Measurements from ENCODE around the gene RETNLB. TPM values are rescaled to one million over a fixed set of nuclear protein-coding genes. Genes with fewer than 3 reads are reported as not detected.

RETNLB gene
- total and polyA plus RNA-seq, 12 donors = not detected

GRCh38 chr3:108791473-108791872, 34.3 kb upstream of the RETNLB start:
- H3K4me1 ChIP-seq (replicated peaks in 1 of 2) = no peaks in the 10 kb centered on the region
- intact Hi-C loops (cut with DNase I) = no loop called here

GRCh38 chr3:108780235-108780634, 23.0 kb upstream of the RETNLB start:
- no peaks in the 10 kb centered on the region for H3K9me3 ChIP-seq (replicated peaks in 1 of 3)
- H3K4me3 ChIP-seq = no peak overlapping the region
- H3K4me1 ChIP-seq (replicated peaks in 1 of 2) = no peaks in the 10 kb centered on the region
- WGBS, 4 donors = 73 to 86% (median 76%) methylated on average over 4 of the region's 4 CpGs
- intact Hi-C loops (cut with DNase I) = no loop called here
- no peak for DNase-seq
- H3K27ac ChIP-seq = no peak overlapping the region
- TF ChIP-seq POLR2A (IDR thresholded peaks at IDR 0.05) (no peak), CTCF (IDR thresholded peaks at IDR 0.05) (no peak)
- H3K36me3 ChIP-seq (replicated peaks in 1 of 2) = no peaks in the 10 kb centered on the region
- H3K27me3 ChIP-seq = no peaks in the 10 kb centered on the region

More at GRCh38 chr3:108791473-108791872, 34.3 kb upstream of the RETNLB start:
- H3K4me3 ChIP-seq = no peak overlapping the region
- DNase-seq = no peak
- no peaks in the 10 kb centered on the region for H3K27me3 ChIP-seq
- H3K9me3 ChIP-seq (replicated peaks in 1 of 3) = no peaks in the 10 kb centered on the region
- 16 to 46% (median 34%) methylated on average over 3 of the region's 3 CpGs for WGBS, 4 donors
- TF ChIP-seq CTCF (IDR thresholded peaks at IDR 0.05) = no peak
- TF ChIP-seq POLR2A (IDR thresholded peaks at IDR 0.05) = no peak
- no peaks in the 10 kb centered on the region for H3K36me3 ChIP-seq (replicated peaks in 1 of 2)
- H3K27ac ChIP-seq = no peak overlapping the region

DNA sequence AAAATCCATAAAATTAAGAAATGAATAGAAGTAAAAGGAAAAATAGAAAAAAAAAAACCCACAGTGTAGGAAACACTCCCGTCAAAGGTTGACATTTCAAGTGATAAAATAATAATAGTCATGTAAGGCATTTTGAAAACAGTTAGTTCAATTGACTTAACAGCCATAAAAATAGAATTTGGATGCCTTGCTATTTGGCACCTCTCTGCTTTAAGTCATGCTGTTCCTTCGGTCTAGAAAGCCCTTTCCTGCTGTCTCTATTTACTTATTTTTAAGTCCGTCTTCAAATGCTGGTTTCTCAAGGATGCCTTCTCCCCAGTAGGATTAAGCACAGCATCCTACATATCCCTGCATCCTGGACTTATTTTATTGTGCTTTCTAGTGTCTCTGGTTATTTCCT, 22.3 kb upstream of the RETNLB start:
- 75 to 88% (median 80%) methylated on average over 3 of the region's 3 CpGs for WGBS, 4 donors
- intact Hi-C loops (cut with DNase I) = no loop called here

GRCh38 chr3:108775649-108776048, 18.4 kb upstream of the RETNLB start:
- Histone ChIP-seq H3K36me3 (replicated peaks in 1 of 2) (no peaks in the 10 kb centered on the region), H3K27me3 (no peaks in the 10 kb centered on the region), H3K4me1 (replicated peaks in 1 of 2) (no peaks in the 10 kb centered on the region), H3K27ac (no peak overlapping the region), H3K9me3 (replicated peaks in 1 of 3) (no peaks in the 10 kb centered on the region), H3K4me3 (no peak overlapping the region)
- intact Hi-C loops (cut with DNase I) = no loop called here
- no peak for DNase-seq
- no peak for TF ChIP-seq CTCF (IDR thresholded peaks at IDR 0.05)
- TF ChIP-seq POLR2A (IDR thresholded peaks at IDR 0.05) = no peak
- WGBS, 4 donors = 74 to 91% (median 80%) methylated on average over 1 of the region's 1 CpG

More for the DNA sequence above, 22.3 kb upstream of the RETNLB start:
- no peaks in the 10 kb centered on the region for H3K4me1 ChIP-seq (replicated peaks in 1 of 2)
- H3K9me3 ChIP-seq (replicated peaks in 1 of 3) = no peaks in the 10 kb centered on the region
- H3K27ac ChIP-seq = no peak overlapping the region
- H3K36me3 ChIP-seq (replicated peaks in 1 of 2) = no peaks in the 10 kb centered on the region
- H3K4me3 ChIP-seq = no peak overlapping the region
- no peak for DNase-seq
- H3K27me3 ChIP-seq = no peaks in the 10 kb centered on the region
- TF ChIP-seq CTCF (IDR thresholded peaks at IDR 0.05) (no peak), POLR2A (IDR thresholded peaks at IDR 0.05) (no peak)

Data from adrenal gland (tissue), 12 donors.